Panc1 (cell line): ENCODE data around the gene BCCIP.

Experiments
- TCF7L2 ChIP-seq: IDR thresholded peaks from 2 replicates; pipeline ENCODE4 v1.6.1; 2011; ENCODE audit warnings: mild to moderate bottlenecking, low read depth, low read length, inconsistent platforms
- TF ChIP-seq, protein P1 (sequence below), 2 experiments: IDR thresholded peaks; 2 replicates each; pipeline ENCODE4 v1.6.1; 2011 to 2012; ENCODE audit warnings: low read depth in 2 of 2, control low read depth in 1 of 2, low read length in 1 of 2, mild to moderate bottlenecking in 1 of 2, moderate library complexity in 1 of 2; ENCODE audit not compliant: insufficient read depth in 1 of 2

GRCh38 chr10:125844751-125845221 is 21.4 kb downstream of the BCCIP start:
- TF ChIP-seq TCF7L2, result no peak
- TF ChIP-seq, protein P1, sequence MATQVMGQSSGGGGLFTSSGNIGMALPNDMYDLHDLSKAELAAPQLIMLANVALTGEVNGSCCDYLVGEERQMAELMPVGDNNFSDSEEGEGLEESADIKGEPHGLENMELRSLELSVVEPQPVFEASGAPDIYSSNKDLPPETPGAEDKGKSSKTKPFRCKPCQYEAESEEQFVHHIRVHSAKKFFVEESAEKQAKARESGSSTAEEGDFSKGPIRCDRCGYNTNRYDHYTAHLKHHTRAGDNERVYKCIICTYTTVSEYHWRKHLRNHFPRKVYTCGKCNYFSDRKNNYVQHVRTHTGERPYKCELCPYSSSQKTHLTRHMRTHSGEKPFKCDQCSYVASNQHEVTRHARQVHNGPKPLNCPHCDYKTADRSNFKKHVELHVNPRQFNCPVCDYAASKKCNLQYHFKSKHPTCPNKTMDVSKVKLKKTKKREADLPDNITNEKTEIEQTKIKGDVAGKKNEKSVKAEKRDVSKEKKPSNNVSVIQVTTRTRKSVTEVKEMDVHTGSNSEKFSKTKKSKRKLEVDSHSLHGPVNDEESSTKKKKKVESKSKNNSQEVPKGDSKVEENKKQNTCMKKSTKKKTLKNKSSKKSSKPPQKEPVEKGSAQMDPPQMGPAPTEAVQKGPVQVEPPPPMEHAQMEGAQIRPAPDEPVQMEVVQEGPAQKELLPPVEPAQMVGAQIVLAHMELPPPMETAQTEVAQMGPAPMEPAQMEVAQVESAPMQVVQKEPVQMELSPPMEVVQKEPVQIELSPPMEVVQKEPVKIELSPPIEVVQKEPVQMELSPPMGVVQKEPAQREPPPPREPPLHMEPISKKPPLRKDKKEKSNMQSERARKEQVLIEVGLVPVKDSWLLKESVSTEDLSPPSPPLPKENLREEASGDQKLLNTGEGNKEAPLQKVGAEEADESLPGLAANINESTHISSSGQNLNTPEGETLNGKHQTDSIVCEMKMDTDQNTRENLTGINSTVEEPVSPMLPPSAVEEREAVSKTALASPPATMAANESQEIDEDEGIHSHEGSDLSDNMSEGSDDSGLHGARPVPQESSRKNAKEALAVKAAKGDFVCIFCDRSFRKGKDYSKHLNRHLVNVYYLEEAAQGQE (IDR thresholded peaks at IDR 0.05; ENCODE audit: insufficient read depth in 1 of 2, low read depth in 2 of 2, low read length in 1 of 2), result no peak
